AG04450 (cell line): ENCODE results near the gene TRIM56. TPM values are rescaled to one million over a fixed set of nuclear protein-coding genes. Genes with fewer than 3 reads are reported as not detected.
A peak's percentile ranks its signal among the peaks of the same experiment; 100 is the strongest.
"Not testable (repeated sequence)": the region's sequence is repeated elsewhere in the genome, so short reads cannot be mapped to it uniquely, and the experiment has no call there.

ENCODE experiments used
- CTCF ChIA-PET: fragments of 300-600, 350-600 bp; formaldehyde crosslinking; extraction: SDS; loops from one replicate; lab custom pipeline; 2022; ENCODE audit warnings: antibody characterized with exemption, inconsistent platforms; lab: Charles Lee
- POLR2A ChIA-PET: fragments of 350-600 bp; formaldehyde crosslinking; extraction: SDS; loops from one replicate; lab custom pipeline; 2021; ENCODE audit warnings: antibody characterized with exemption, inconsistent platforms; lab: Yijun Ruan, JAX
- DNase-seq: peaks from one replicate; pipeline ENCODE4 v3.0.0-alpha.2; 2011; ENCODE audit warnings: low read depth, low spot score
- H3K27ac ChIP-seq: one replicate; pipeline ENCODE4 v1.5.1; 2012; ENCODE audit warnings: low read depth, low read length, control low read depth
- H3K27me3 ChIP-seq: one replicate; pipeline ENCODE4 v1.6.0; 2012; ENCODE audit warnings: low read length; ENCODE audit not compliant: control insufficient read depth, insufficient read depth
- H3K4me3 ChIP-seq: 2 replicates; pipeline ENCODE4 v1.5.1; 2011; ENCODE audit warnings: mild to moderate bottlenecking, low read depth, low read length, control low read depth
- H3K9me3 ChIP-seq: 2 replicates; pipeline ENCODE4 v1.5.1; 2012; ENCODE audit warnings: low read length; ENCODE audit not compliant: control insufficient read depth, insufficient read depth
- CTCF ChIP-seq: IDR thresholded peaks from 2 replicates; pipeline ENCODE4 v1.5.1; 2011; ENCODE audit warnings: low read depth, low read length, control low read depth, inconsistent platforms
- polyA minus RNA-seq: library from RNA; depleted of rRNA, polyadenylated mRNA; stranded (reverse); fragments of >200 nt; gene quantifications from 2 replicates; pipeline ENCODE4 v1.2.3, GENCODE V29; 2011; rRNA and poly(A)+ RNA removed
- polyA plus RNA-seq: library from polyadenylated mRNA; depleted of rRNA; stranded (reverse); fragments of >200 nt; gene quantifications from 2 replicates; pipeline ENCODE4 v1.2.3, GENCODE V29; 2011; rRNA removed

The TRIM56 gene, protein sequence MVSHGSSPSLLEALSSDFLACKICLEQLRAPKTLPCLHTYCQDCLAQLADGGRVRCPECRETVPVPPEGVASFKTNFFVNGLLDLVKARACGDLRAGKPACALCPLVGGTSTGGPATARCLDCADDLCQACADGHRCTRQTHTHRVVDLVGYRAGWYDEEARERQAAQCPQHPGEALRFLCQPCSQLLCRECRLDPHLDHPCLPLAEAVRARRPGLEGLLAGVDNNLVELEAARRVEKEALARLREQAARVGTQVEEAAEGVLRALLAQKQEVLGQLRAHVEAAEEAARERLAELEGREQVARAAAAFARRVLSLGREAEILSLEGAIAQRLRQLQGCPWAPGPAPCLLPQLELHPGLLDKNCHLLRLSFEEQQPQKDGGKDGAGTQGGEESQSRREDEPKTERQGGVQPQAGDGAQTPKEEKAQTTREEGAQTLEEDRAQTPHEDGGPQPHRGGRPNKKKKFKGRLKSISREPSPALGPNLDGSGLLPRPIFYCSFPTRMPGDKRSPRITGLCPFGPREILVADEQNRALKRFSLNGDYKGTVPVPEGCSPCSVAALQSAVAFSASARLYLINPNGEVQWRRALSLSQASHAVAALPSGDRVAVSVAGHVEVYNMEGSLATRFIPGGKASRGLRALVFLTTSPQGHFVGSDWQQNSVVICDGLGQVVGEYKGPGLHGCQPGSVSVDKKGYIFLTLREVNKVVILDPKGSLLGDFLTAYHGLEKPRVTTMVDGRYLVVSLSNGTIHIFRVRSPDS
- polyA plus RNA-seq, result 4.0 and 5.3 TPM in 2 replicates
- polyA minus RNA-seq, result 9.3 and 12.8 TPM in 2 replicates

- TF ChIP-seq CTCF, result no peak
- Histone ChIP-seq H3K27ac (peak within 1 kb of the TSS; percentile 84), H3K9me3 (no peaks in the 10 kb centered on the region; the same call in 1 of the 2 replicates), H3K27me3 (no peaks in the 10 kb centered on the region), H3K4me3 (peak within 1 kb of the TSS; percentile 93)
- peak; percentile 36 for DNase-seq
- ChIA-PET CTCF (interaction anchor here (0.6 to 2.5 kb wide), 6 partner anchors 8 to 107 kb away, joined by 3 to 12 read pairs (median 4); no protein-coding TSS in a partner anchor), POLR2A (interaction anchor here (0.6 to 1.8 kb wide), 8 partner anchors 8 to 196 kb away, joined by 3 to 13 read pairs (median 6); partner anchors contain the start of genes PLOD3, SERPINE1, UFSP1 and ZNHIT1)
These were observed at the start of gene TRIM56 for GRCh38 chr7:101085162-101085964. Gene TRIM56, plus strand, starts transcription at chr7:101085481. Its CDS starts 1,832 bp downstream, at chr7:101087313.

DNA sequence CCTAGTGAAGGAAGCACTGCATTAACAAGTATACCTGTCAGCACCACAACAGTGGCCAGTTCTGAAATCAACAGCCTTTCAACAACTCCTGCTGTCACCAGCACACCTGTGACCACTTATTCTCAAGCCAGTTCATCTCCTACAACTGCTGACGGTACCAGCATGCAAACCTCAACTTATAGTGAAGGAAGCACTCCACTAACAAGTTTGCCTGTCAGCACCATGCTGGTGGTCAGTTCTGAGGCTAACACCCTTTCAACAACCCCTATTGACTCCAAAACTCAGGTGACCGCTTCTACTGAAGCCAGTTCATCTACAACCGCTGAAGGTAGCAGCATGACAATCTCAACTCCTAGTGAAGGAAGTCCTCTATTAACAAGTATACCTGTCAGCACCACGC, 49.3 kb upstream of the TRIM56 start:
- no peak for TF ChIP-seq CTCF
- Histone ChIP-seq H3K27me3 (peaks cover 4% of the 10 kb centered on the region), H3K4me3 (no peak overlapping the region), H3K27ac (no peak overlapping the region), H3K9me3 (no peaks in the 10 kb centered on the region)
- ChIA-PET CTCF (no interaction called here), POLR2A (no interaction called here)
- DNase-seq, result no peak

- H3K4me3 ChIP-seq, H3K27me3 ChIP-seq, H3K27ac ChIP-seq, CTCF ChIA-PET, DNase-seq, POLR2A ChIA-PET, H3K9me3 ChIP-seq: not testable (repeated sequence)
These were observed 44.0 kb upstream of the TRIM56 start for GRCh38 chr7:101041283-101041682.

DNA sequence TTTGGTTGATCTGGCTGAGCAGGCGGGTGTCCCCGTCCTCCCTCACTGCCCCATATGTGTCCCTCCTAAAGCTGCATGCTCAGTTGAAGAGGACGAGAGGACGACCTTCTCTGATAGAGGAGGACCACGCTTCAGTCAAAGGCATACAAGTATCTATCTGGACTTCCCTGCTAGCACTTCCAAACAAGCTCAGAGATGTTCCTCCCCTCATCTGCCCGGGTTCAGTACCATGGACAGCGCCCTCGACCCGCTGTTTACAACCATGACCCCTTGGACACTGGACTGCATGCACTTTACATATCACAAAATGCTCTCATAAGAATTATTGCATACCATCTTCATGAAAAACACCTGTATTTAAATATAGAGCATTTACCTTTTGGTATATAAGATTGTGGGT, 26.9 kb upstream of the TRIM56 start:
- H3K4me3 ChIP-seq, result no peak overlapping the region
- no peak overlapping the region for H3K27ac ChIP-seq
- no peak for TF ChIP-seq CTCF
- DNase-seq, result no peak
- H3K9me3 ChIP-seq, result no peaks in the 10 kb centered on the region
- ChIA-PET CTCF (interaction anchor here (0.6 to 2.2 kb wide), 18 partner anchors 12 to 353 kb away, joined by 3 to 27 read pairs (median 4); partner anchors contain the start of genes MUC12 and POP7), POLR2A (no interaction called here)
- H3K27me3 ChIP-seq, result peaks cover 14% of the 10 kb centered on the region

DNA sequence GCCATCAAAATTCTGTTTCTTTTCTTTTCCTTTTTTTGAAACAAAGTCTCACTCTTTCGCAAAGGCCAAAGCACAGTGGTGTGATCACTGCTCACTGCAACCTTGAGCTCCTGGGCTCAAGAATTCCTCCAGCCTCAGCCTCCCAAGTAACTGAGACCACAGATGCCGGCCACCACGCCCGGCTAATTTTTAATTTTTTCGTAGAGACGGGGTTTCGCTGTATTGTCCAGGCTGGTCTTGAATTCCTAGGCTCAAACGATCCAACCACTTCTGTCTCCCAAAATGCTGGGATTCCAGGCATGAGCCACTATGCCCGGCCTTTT, 25.7 kb upstream of the TRIM56 start:
- ChIA-PET POLR2A (no interaction called here), CTCF (interaction anchor here (0.6 to 2.2 kb wide), 7 partner anchors 11 to 165 kb away, joined by 3 to 27 read pairs (median 6); no protein-coding TSS in a partner anchor)
- H3K27me3 ChIP-seq, result peaks cover 19% of the 10 kb centered on the region
- no peak for DNase-seq
- H3K4me3 ChIP-seq, result no peak overlapping the region
- no peaks in the 10 kb centered on the region for H3K9me3 ChIP-seq
- H3K27ac ChIP-seq, result no peak overlapping the region
- no peak for TF ChIP-seq CTCF
